HG03196 (cell line): Measurements from ENCODE around the gene ZNF385B.

ENCODE experiments used
- ATAC-seq: cut with Tn5 transposase; IDR thresholded peaks from one replicate; pipeline ENCODE4 v1.9.1; 2021; ENCODE audit not compliant: unreplicated experiment

ZNF385B gene

DNA sequence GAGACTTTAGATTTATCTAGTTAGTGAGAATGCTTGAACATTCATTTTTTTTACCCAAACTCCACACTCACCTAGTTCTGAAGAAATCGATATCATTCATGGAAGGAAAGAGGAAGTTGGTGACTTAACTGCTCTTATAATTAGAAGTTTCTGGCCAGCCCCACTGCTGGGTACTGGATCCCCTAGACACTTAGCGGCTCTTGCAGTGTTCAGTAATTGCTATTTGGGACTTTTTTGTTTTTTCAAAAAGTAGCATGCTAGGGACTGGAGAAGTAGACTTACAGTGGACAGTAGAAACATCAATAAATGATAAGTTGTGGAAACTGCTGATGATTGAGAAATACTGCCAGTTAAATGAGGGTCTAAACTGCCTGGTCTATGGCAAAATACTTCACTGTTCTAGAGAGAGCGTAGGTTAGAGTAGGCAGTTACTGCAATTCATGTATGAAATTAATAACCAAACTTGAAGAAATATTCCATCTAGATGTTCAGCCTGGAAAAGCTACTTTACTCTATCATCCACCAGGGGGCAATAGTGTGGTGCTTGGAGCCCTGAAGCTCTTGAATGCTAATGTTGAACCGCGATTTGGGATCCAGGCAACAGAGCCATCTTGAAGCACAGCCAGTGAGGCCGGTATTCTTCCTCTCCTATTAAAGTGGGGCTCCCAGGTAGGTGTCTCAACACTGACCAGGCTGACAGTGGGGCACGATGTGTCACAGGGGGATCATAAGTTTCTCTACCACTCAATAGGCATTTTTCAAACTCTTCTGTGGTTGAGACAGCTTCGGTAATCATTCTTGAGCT, 450.7 kb downstream of the ZNF385B start:
- ATAC-seq: peak; percentile 53

DNA sequence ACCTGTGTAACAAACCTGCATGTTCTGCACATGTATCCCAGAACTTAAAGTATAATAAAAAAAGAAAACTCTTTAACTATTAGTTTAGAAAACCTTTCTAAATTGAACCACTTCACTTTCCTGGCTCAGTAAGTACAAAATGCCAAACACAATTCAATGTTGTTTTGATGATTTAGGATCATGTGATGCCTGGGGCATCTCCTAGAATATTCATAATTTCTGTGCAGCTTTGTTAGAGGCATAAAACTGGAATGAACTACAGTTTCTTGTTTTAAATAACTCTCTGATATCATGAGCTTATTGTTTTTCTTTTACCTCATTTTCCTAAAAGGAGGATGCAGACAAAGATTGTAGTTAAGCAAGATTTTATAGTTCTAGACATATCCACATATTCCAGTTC, 457.8 kb downstream of the ZNF385B start:
- no peak for ATAC-seq

DNA sequence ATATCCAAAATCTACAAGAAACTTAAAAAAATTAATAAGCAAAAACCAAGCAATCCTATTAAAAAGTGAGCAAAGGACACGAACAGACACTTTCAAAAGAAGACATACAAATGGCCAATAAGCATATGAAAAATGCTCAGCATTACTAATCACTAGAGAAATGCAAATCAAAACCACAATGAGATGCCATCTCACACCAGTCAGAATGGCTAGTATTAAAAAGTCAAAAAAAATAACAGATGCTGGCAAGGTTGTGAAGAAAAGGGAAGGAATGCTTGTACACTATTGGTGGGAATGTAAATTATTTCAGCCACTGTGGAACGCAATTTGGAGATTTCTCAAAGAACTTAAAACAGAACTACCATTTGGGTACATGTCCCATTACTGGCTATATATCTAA, 467.9 kb downstream of the ZNF385B start:
- no peak for ATAC-seq
